ENCODE results near the gene AOC3.

DNA sequence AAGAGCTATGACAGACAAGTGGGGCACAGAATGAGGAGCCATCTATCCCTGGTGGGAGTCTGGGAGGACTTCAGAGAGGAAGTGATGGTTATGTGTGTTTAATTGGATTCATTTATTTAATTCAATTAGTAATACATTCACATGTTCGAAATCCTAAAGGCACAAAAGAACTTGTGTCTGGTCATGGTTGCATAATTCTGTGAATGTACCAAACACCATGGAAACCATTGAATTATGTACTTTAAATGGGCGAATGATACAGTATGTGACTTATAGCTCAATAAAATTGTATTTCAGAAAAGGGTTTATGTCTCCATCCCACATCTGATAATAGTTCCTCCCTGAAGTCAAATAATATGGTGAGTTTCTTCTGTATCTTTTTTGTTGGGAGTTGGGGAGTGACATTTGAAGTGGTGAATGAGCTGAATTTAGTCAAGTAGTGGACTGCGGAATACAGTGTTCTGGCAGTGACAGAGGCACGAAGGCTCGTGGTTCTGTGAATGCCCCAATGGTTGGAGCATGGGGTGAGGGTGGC is 29.8 kb downstream of the AOC3 start:
- TF ChIP-seq RFX5 (IDR thresholded peaks at IDR 0.05; ENCODE audit: low read depth, low read length) (no peak), POLR2A (IDR thresholded peaks at IDR 0.05; ENCODE audit: low read depth, low read length) (no peak), RAD21 (IDR thresholded peaks at IDR 0.05; ENCODE audit: low read length) (no peak), MAFK (IDR thresholded peaks at IDR 0.05; ENCODE audit: low read depth, low read length) (no peak), MAZ (IDR thresholded peaks at IDR 0.05; ENCODE audit: borderline replicate concordance, low read depth, low read length) (no peak), USF2 (IDR thresholded peaks at IDR 0.05; ENCODE audit: low read depth, low read length) (no peak)
- TF ChIP-seq, protein P1, sequence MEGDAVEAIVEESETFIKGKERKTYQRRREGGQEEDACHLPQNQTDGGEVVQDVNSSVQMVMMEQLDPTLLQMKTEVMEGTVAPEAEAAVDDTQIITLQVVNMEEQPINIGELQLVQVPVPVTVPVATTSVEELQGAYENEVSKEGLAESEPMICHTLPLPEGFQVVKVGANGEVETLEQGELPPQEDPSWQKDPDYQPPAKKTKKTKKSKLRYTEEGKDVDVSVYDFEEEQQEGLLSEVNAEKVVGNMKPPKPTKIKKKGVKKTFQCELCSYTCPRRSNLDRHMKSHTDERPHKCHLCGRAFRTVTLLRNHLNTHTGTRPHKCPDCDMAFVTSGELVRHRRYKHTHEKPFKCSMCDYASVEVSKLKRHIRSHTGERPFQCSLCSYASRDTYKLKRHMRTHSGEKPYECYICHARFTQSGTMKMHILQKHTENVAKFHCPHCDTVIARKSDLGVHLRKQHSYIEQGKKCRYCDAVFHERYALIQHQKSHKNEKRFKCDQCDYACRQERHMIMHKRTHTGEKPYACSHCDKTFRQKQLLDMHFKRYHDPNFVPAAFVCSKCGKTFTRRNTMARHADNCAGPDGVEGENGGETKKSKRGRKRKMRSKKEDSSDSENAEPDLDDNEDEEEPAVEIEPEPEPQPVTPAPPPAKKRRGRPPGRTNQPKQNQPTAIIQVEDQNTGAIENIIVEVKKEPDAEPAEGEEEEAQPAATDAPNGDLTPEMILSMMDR (conservative IDR thresholded peaks at IDR 0.05; ENCODE audit: low read depth, low read length) = no peak

Data from IMR-90 (cell line).